OCI-LY7 (cell line): ENCODE measurements around the gene SIX1.

Experiments
- CTCF ChIP-seq: fragments of 200-600 bp; sonication (generic); conservative IDR thresholded peaks from 2 replicates; pipeline ENCODE4 v1.5.1; 2014; ENCODE audit warnings: mild to moderate bottlenecking, antibody characterized with exemption, low read length, moderate library complexity, mixed read lengths
- EZH2phosphoT487 ChIP-seq: fragments of 200-600 bp; sonication (generic); IDR thresholded peaks from 2 replicates; pipeline ENCODE4 v1.6.1; 2018; ENCODE audit warnings: low read depth, borderline replicate concordance, mild to moderate bottlenecking, mixed run types, antibody characterized with exemption, low read length, moderate library complexity, mixed read lengths

GRCh38 chr14:60618241-60618640 lies 31.0 kb downstream of the SIX1 start:
- TF ChIP-seq CTCF (no peak), EZH2phosphoT487 (no peak)
